DMS 273 (cell line): ENCODE measurements around the gene ARSD.
A peak's percentile ranks its signal among the peaks of the same experiment; 100 is the strongest.
"Not testable (repeated sequence)": the region's sequence is repeated elsewhere in the genome, so short reads cannot be mapped to it uniquely, and the experiment has no call there.

Experiments used
- DNase-seq: peaks from one replicate; lab custom pipeline; 2025; ENCODE audit not compliant: unreplicated experiment; lab: John Stamatoyannopoulos, UW

The ARSD gene

DNA sequence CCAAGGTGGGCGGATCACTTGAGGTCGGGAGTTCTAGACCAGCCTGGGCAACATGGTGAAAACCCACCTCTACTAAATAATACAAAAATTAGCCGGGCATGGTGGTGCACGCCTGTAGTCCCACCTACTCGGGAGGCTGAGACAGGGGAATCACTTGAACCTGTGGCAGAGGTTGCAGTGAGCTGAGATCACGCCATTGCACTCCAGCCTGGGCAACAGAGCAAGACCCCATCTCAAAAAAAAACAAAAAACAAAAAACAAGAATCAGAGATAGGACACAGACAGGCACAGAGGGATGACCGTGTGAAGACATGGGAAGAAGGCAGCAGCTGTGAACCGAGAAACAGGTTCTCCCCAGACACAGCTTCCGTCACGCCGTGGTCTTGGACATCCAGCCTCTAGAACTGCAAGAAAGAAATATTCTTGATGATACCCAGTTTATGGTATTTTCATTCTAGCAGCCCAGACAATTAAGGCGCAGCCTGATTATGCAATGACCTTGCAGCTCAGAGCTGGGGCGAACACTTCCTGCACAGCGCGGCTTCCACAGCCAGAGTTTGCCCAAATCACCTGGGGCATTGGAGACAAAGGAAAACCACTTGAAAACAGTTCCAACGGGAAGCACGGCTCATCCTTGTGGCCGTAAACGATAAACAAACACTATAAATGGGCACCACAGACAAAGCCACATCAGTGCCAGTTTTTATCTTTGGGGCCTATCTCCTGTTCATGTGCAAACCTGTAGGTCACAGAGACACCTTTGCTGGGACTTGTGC is 4.2 kb upstream of the ARSD start:
- no peak for DNase-seq

DNA sequence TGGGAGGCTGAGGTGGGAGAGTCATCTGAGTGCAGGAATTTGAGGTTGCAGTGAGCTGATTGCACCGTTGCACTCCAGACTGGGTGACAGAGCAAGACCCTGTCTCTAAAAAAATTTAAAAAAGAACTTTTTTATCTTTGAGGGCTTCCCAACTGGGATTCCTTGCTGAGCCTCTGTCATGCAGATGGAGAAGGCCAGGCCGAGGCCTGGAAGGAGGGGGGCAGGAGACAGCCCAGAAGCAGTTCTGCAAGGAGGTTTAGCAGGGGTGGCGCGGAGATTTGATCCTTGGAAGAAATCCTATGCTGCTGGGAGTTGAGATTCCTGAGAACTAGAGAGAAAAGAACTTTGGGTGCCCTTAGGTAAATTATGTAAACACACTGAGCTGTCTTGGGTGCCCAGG is 2.5 kb upstream of the ARSD start:
- no peak for DNase-seq

GRCh38 chrX:2931155-2931554 is 2.0 kb upstream of the ARSD start:
- no peak for DNase-seq

- DNase-seq, result no peak
Observed at GRCh38 chrX:2928191-2928582, 952 bp downstream of the ARSD start.

DNA sequence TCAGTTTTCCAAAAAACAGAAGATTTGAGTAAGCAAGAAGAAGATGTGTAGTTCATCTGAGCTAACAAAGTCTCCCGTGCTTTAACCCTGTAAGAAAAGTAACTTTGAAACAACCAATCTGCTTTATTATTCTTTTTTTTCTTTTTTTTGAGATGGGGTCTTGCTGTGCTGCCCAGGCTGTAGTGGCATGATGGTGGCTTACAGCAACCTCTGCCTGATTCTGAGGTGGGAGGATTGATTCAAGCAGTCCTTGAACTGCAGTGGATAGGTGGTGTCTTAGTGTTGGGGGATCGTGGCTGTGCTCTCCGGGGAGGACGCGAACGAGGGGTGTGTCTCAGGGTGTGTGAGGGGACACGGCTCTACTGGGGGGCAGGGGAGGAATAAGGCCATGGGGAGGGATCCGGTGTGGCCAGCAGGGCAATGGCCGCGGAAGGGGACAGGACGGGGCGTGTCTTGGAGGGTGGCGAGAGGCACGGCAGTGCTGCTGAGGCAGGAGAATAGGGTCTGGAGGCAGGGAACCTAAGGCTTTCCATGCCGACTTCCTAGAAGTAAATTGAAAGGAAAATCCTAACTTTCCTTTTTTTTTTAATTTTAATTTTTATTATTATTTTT is 2.4 kb downstream of the ARSD start:
- no peak for DNase-seq

- not testable (repeated sequence) for DNase-seq
Observed at GRCh38 chrX:2926255-2926654, 2.9 kb downstream of the ARSD start.

- DNase-seq, result no peak
Observed at GRCh38 chrX:2924151-2924550, 5.0 kb downstream of the ARSD start.

- no peak for DNase-seq
Observed at GRCh38 chrX:2921750-2922149, 7.4 kb downstream of the ARSD start.

GRCh38 chrX:2921193-2921592 is 7.9 kb downstream of the ARSD start:
- DNase-seq, result no peak

- no peak for DNase-seq
Observed at GRCh38 chrX:2917767-2918166, 11.4 kb downstream of the ARSD start.

- DNase-seq, result peak; percentile 30
Observed at GRCh38 chrX:2913118-2913517, 16.0 kb downstream of the ARSD start.

DNA sequence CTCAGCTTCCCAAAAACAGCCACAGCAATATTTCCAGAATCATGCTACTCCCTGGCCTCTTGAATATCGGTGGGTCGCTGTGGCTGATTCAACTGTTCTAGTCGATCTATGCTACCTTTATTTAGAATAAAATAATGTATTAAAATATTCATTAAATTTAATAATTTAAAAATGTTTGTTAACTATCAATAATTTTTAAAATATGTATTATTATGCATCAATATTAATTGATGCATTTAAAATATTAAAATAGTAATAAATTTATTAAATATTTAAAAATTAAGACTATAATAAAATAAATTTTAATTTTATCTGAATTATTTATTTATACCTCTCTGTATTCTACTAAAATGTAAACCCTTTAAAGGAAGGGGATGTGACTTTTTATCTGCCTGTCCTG is 19.0 kb downstream of the ARSD start:
- DNase-seq, result no peak

GRCh38 chrX:2908125-2908685 is 20.9 kb downstream of the ARSD start:
- DNase-seq, result no peak

DNA sequence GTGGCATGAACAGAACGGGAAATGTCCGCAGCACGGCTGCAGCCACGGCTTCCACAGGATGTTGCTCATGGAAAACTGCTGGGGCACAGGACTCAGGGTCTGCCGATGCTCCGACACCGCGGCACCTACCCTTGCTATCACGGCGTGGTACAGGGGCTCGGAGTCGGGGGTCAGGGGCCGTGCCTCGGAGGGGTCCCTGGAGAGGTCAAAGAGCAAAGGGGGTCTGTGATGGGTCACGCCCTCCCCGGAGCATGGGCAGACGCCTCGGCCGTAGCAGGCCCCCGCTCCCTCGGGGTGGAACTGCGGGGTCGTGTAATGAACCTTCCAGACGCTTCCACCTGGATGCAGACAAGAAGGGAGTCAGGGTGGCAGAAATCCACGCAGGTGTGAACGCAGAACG is 21.8 kb downstream of the ARSD start:
- DNase-seq, result no peak

GRCh38 chrX:2903366-2903765 is 25.8 kb downstream of the ARSD start:
- DNase-seq, result no peak

DNA sequence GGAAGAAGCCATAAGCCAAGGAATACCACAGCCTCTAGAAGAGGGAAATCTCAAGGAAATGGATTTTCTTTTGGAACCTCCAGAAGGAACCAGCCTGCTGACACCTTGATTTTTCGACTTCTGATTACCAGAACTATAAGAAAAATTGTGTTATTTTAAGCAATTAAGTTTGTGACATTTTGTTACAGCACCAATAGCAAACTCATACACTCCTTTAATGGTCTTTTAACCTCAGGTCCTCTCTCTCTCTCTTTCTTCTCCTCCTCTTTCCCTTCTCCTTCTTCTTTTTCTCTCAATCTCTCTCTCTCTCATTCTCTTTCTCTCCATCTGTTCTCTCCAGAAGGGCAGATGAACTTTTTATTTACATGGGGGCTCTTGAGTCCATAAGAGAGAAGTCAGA is 26.3 kb downstream of the ARSD start:
- no peak for DNase-seq

- peak; percentile 37 for DNase-seq
Observed at GRCh38 chrX:2901367-2902036, 27.6 kb downstream of the ARSD start.

GRCh38 chrX:2898846-2899512 is 30.2 kb downstream of the ARSD start:
- DNase-seq, result no peak

DNA sequence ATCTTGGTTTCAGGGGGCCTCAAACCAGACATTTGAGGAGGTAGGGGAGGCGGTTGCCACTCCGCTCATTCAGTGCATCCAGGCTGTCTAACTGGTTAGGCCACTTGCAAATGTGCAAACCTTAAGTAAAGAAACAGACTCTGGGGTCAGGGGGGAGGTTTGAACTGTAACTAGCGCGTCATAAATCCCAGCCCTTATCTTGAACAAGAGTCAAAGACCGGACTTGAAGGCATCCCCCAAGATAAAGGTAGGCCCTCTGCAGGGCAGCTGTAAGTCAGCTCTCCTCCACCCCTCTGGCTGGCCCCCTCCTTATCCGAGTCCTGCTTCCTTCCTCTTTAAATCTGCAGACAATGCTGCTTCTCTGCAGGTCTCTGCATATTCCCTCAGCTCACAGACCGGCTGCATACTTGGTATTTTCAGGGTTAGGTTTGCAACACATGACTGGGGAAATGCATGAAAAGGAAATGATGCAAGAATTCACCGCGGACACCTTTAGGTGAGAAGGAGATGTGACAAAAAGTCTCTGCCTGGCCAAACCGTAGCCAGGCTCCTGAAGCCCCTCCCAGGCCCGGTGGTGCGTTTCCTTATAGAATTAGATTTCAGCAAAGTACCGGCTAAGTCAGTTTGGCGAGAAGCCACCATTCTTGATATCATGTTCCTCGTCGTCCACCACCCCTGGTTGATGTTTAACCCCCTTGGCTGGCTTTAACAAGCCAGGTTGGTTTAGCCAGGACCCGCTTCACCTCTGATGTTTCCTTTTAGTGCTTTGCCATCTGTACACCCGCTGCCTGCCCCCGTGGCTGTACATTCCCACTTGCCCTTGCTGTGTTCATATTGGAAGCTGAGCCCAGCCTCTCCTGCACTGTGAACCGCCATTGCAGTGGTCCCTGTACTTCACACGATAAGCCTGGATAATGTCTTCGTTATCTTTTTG is 31.2 kb downstream of the ARSD start:
- DNase-seq, result peak; percentile 37

DNA sequence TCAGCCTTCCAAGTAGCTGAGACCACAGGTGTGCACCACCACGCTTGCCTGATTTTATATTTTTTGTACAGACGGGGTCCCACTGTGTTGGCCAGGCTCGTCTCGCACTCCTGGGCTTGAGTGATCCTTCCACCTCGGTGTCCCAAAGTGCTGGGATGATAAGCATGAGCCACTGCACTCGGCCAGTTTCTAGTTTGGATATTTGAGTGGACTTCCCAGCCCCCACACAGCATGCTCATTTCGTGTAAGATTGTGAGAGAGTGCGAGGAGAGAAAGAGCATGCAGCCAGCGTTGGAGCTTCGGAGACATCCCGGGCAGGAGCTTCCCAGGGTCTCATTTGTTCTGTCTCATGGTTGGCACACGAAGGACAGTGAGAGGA is 31.8 kb downstream of the ARSD start:
- DNase-seq, result no peak
